HL-60/S4 treated with phorbol 12-myristate 13-acetate at 8.2 ng/mL for 4 days and 3 days (cell line): ENCODE data around the gene ARMC10.
"Not testable (repeated sequence)": the region's sequence is repeated elsewhere in the genome, so short reads cannot be mapped to it uniquely, and the experiment has no call there.

Experiments used
- in situ Hi-C: fragments of 300-500 bp; cut with MboI; formaldehyde crosslinking; loops from 2 replicates; pipeline ENCODE4 v1.15.0; 2022; ENCODE audit warnings: low sequenced_read_pairs

The ARMC10 gene

GRCh38 chr7:103074519-103075336 lies at the start of gene ARMC10, which contains the start of gene FBXL13:
Gene ARMC10 (plus strand): TSS chr7:103075140. CDS start chr7:103075273, 133 bp downstream.
Gene FBXL13 (minus strand): TSS chr7:103074796.
- in situ Hi-C loops: loop anchor here (25.0 kb wide), 1 partner anchor 312 kb away; no protein-coding TSS in a partner anchor

DNA sequence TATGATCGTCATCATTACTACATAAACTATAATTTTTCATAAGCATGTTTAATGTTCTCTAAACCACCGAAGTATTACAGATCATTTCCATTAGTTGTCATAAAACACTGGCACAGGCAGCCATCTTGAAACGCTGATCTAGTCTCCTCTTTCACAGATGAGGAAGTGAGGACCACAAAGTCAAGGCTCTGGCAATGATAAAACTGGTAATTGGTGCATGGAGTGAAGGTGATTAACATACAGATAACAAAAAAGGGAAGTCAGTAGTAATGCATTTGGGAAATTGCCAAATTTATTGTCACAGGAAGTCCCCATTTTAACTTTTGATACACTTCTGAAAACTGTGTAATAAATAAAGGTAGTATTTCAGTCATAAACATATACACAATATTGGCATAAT lies 49.6 kb upstream of the ARMC10 start:
- in situ Hi-C loops: no loop called here

DNA sequence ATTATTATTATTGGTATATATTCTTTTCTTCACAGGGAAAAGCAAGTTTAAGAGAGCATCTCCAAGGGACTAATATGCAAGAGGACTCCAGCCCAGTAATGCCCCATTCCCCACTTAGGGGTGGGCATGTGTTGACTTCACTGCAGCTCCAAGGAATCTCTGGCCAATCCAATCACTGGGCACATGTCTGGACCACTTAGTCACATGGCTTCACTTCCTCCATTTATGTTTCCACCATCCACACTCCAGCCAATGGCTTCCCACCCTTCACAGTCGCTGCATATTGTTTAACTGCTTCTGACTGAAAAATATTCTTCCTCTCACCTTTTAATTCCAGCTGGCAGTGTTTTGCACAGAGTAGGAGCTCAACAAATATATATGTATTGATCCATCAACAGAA lies 43.9 kb upstream of the ARMC10 start:
- in situ Hi-C loops: no loop called here

GRCh38 chr7:103031781-103032180 lies 43.2 kb upstream of the ARMC10 start:
- in situ Hi-C loops: no loop called here

GRCh38 chr7:103034318-103034717 lies 40.6 kb upstream of the ARMC10 start:
- in situ Hi-C loops: not testable (repeated sequence)

DNA sequence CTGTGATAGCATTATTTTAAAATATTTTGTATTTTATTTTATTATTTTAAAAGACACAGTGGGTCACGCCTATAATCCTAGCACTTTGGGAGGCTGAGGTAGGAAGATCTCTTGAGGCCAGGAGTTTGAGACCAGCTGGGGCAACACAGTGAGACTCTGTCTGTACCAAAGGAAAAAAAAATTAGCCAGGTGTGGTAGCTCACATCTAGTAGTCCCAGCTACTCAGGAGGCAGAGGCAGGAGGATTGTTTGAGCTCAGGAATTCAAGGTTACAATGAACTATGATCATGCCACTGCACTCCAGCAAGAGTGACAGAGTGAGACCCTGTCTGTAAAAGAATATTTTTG lies 37.5 kb upstream of the ARMC10 start:
- in situ Hi-C loops: no loop called here

DNA sequence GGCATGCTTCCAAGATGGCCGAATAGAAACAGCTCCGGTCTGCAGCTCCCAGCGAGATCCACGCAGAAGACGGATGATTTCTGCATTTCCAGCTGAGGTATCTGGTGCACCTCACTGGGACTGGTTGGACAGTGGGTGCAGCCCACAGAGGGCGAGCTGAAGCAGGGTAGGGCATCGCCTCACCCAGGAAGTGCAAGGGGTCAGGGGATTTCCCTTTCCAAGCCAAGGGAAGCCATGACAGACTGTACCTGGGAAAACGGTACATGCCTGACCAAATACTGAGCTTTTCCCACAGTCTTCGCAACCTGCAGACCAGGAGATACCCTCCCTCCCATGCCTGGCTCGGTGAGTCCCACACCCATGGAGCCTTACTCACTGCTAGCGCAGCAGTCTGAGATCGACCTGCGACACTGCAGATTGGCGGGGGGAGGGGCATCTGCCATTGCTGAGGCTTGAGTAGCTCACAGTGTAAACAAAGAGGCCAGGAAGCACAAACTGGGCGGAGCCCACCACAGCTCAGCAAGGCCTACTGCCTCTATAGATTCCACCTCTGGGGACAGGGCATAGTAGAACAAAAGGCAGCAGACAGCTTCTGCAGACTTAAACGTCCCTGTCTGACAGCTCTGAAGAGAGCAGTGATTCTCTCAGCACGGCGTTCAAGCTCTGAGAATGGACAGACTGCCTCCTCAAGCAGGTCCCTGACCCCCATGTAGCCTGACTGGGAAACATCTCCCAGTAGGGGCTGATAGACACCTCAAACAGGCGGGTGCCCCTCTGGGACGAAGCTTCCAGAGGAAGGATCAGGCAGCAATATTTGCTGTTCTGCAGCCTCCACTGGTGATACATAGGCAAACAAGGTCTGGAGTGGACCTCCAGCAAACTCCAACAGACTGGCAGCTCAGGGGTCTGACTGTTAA lies 36.9 kb upstream of the ARMC10 start:
- in situ Hi-C loops: not testable (repeated sequence)

DNA sequence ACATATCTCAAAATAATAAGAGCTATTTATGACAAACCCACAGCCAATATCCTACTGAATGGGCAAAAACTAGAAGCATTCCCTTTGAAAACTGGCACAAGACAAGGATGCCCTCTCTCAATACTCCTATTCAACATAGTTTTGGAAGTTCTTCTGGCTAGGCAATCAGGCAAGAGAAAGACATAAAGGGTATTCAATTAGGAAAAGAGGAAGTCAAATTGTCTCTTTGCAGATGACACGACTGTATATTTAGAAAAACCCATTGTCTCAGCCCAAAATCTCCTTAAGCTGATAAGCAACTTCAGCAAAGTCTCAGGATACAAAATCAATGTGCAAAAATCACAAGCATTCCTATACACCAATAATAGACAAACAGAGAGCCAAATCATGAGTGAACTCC lies 33.1 kb upstream of the ARMC10 start:
- in situ Hi-C loops: not testable (repeated sequence)

DNA sequence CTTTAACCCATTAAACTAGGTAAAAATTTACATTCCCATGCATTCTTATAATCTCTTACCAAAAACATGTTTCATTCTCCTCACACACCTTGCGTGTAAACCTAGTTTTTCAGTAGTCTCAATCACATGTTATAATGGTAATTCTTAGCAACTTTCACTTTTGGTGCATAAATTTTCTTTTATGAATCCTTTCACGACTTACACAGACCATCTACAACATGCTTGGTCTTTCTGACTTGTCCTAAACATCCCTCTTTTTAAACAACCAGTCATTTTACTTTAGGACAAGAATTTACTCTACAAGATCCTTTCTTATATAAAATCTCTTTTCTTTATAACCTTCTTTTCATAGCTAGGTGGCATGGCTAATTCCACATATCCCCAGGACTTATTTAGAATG lies 26.1 kb upstream of the ARMC10 start:
- in situ Hi-C loops: no loop called here

DNA sequence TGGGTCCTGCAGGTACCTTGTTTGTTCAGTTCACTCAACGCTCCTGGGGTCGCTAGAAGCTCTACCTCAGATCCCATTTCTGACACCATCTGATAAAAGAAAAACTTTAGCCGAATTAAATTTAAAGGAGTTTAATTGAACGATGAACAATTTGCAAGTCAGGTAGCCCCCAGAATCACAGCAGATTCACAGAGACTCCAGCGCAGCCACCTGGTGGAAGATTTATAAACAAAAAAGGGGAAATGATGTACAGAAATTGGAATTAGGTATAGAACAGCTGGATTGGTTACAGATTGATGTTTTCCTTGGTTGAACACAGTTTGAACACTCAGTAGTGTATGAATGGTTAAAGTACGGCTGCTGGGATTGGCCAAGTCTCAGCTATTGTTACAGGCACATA lies 23.4 kb upstream of the ARMC10 start:
- in situ Hi-C loops: loop anchor here (25.0 kb wide), 1 partner anchor 289 kb away; no protein-coding TSS in a partner anchor

DNA sequence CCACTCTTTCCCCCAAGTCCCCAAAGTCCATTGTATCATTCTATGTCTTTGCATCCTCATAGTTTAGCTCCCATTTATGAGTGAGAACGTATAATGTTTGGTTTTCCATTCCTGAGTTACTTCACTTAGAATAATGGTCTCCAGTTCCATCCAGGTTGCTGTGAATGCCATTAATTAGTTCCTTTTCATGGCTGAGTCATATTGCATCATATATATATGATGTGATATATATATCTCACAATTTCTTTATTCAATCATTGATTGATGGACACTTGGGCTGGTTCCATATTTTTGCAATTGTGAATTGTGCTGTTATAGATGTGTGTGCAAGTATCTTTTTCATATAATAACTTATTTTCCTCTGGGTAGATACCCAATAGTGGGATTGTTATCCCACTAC lies 18.9 kb upstream of the ARMC10 start:
- in situ Hi-C loops: loop anchor here (25.0 kb wide), 1 partner anchor 294 kb away; no protein-coding TSS in a partner anchor

DNA sequence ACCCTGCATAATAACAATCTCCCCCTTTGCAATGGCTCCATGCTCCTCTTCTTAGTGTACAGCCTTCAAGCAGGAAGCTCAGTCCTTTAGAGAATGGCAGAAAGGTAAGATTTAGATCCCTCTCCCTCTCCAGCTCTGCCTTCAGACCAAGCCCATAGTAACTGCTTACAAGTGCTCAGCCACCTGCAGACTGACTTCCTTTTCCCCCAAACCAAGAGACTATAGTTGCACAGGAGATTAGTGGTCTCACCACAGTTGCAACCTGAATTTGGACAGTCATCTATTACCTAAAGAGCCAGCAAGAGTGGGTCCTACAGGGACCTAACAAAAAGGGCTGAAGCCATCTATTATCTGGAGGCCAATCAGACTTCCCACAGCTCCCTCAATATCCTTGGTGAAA lies 16.8 kb upstream of the ARMC10 start:
- in situ Hi-C loops: loop anchor here (25.0 kb wide), 1 partner anchor 296 kb away; no protein-coding TSS in a partner anchor

- in situ Hi-C loops: loop anchor here (25.0 kb wide), 1 partner anchor 297 kb away; no protein-coding TSS in a partner anchor
Observed at GRCh38 chr7:103059471-103059870, 15.5 kb upstream of the ARMC10 start.

- in situ Hi-C loops: loop anchor here (25.0 kb wide), 1 partner anchor 302 kb away; no protein-coding TSS in a partner anchor
Observed at GRCh38 chr7:103063895-103064294, 11.0 kb upstream of the ARMC10 start.

GRCh38 chr7:103065667-103066066 lies 9.3 kb upstream of the ARMC10 start:
- in situ Hi-C loops: loop anchor here (25.0 kb wide), 1 partner anchor 303 kb away; no protein-coding TSS in a partner anchor

- in situ Hi-C loops: loop anchor here (25.0 kb wide), 1 partner anchor 306 kb away; no protein-coding TSS in a partner anchor
Observed at GRCh38 chr7:103068414-103069403, 6.2 kb upstream of the ARMC10 start.

GRCh38 chr7:103071000-103071399 lies 3.9 kb upstream of the ARMC10 start:
- in situ Hi-C loops: loop anchor here (25.0 kb wide), 1 partner anchor 309 kb away; no protein-coding TSS in a partner anchor

DNA sequence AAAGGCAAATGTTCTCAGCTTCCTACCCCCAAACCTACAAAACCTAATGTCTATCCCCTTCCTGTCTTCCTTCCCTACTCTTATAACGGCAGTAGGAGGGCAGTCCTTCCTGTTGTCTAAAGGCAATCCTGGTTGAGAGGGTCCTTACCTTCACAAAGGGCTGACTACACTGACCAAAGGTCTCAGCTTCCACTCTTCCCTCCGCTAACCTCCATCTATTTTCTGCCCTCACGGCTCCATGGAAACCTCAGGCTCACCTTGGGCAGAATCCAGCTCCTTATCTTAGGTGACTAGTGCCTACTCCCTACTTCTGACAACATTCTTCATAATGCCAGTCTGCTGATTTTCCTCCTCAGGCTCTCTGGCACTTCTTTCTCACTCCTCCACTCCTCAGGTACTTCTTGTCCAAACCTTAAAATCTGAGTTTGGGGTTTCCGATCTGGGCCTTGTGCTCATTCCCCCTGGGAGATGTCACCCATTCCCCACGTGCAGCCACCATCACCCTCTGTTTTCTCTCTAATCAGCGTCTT lies 886 bp upstream of the ARMC10 start:
- in situ Hi-C loops: loop anchor here (25.0 kb wide), 1 partner anchor 312 kb away; no protein-coding TSS in a partner anchor

DNA sequence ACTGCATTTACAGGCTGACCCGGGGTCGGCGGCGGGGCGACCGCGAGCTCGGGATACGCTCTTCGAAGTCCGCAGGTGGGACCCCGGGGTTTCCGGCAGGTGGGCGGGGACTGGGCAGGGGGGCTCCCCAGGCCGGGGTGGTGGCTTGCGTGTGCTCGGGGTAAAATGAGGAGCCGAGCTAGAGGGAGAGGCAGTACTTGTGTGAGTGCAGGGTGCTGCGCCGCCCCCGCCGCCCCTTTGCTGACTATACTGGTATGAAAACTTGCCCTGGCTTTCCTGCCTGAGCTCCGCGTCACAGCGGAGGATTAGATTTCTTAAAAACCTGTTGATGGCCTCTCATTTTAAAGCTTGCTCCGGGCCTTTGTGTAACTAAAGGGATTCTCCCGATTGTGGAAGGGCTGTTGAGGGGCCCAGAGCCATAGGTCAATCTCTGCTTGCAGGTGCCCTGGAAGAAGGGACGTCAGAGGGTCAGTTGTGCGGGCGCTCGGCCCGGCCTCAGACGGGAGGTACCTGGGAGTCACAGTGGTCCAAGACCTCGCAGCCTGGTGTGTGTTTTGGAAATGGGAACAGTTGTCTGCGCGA lies 488 bp downstream of the ARMC10 start:
- in situ Hi-C loops: no loop called here
